IMR-90 (cell line): ENCODE data around the gene UBA52.
"Not testable (repeated sequence)": the region's sequence is repeated elsewhere in the genome, so short reads cannot be mapped to it uniquely, and the experiment has no call there.

Experiments used
- BHLHE40 ChIP-seq: fragments of 150-350 bp; IDR thresholded peaks from 2 replicates; pipeline ENCODE4 v1.6.1; 2016; ENCODE audit warnings: mild to moderate bottlenecking, low read depth, low read length
- CTCF ChIP-seq: conservative IDR thresholded peaks from 2 replicates; pipeline ENCODE4 v1.5.1; 2012; ENCODE audit warnings: mild to moderate bottlenecking, low read depth, low read length, improper control_type of control experiment
- POLR2A ChIP-seq: IDR thresholded peaks from 2 replicates; pipeline ENCODE4 v1.6.1; 2012; ENCODE audit warnings: mild to moderate bottlenecking, low read depth, low read length
- RFX5 ChIP-seq: IDR thresholded peaks from 2 replicates; pipeline ENCODE4 v1.8.0; 2012; ENCODE audit warnings: low read depth, mild to moderate bottlenecking, low read length, moderate library complexity
- USF2 ChIP-seq: fragments of 150-350 bp; IDR thresholded peaks from 2 replicates; pipeline ENCODE4 v1.6.1; 2017; ENCODE audit warnings: mild to moderate bottlenecking, antibody characterized with exemption, low read length, low read depth

GRCh38 chr19:18540200-18540599, 31.5 kb upstream of the UBA52 start:
- TF ChIP-seq CTCF, BHLHE40, RFX5, POLR2A, USF2: not testable (repeated sequence)
